GM18526 (cell line): ENCODE data around the gene LAYN.

Source experiments
- POLR2A ChIP-seq: IDR thresholded peaks from 3 replicates; pipeline ENCODE4 v1.6.1; 2011; ENCODE audit not compliant: insufficient read length; ENCODE audit errors: extremely low read depth

The LAYN gene

DNA sequence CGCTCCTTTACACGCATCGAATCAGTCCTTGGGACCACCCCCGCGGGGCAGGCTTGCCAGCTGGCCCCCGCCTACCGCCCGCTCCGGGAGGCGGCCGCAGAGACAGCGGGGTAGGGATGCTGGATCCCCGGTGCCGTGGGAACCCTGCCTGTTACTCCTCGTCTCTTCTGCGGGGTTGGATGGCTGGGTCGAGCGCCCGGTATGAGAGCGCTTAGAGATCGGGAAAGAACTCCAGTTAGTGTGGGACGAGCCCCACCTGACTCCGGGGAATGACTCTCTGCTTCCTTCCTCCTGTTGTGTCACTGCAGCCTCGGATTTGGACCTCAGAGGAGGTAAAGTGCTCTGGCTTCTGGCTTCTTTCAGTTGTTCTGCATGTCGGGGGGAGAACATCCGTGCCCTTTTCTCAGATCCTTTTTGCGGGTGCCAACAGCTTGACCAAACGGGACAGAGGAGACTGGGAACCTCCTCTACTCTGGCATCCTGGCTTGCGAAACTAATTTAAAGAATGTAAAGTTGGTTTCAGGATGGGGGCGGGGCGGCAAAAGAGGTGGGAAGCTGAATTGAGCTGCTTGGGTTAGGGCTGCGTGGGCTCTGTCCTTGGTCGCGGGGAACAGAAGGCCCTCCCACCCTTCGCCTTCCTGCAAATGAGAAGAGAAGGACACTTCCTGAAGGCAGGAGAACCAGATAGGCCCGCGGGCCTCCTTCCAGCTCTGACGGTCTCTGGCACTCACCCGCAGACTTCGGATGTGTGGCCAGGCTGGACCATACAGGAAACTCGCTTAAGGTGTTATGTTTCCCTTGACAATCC lies 938 bp downstream of the LAYN start:
- no peak for TF ChIP-seq POLR2A

DNA sequence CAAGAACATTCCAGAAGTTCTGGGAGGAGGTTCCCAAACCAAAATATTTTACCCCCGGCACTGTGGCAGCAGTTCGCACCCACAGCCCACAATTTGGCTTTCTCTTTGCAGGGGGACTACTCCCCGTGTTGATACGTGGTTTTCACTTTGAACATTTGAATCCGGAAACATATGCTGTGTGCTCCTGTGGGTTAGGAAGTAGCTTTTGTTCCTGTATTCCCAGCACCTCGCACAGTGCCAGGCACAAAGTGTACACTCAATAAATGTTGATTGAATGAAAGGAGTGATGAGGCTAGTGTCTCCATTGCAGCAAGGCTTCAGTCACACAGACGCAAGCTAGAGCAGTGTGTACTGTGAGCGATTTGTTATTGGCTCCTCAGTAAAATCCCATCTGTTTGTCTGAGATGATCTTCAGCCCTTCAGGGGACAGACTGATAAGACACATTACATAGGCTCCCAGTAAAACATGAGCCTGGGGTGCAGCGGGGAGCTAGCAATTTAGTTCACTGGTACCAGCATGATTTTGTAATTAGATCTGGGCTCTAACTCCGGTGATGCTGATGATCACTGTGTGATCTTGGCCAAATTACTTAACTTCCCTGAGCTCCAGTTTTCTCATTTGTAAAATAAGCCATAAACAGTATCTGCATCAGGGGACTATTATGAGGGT lies 2.2 kb downstream of the LAYN start:
- no peak for TF ChIP-seq POLR2A

DNA sequence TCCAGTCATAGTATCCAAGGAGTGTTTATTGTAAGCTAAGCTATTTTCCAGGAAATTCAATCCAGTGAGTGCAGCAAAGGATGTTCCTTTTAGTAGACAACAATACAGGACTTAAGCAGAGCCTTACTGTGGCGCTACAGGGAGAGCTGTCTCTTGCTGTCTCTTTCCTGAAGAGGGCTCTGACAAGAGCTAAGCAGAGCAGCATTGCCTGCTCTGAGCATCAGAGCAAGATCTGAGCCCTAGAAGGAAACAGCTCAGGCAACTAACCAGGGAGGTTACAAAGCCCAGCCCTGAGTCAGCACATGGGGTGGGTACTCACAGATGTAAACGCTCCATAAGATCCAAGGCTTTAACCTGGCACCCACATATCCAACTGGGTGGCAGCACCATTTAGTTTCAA lies 8.0 kb downstream of the LAYN start:
- TF ChIP-seq POLR2A: no peak

DNA sequence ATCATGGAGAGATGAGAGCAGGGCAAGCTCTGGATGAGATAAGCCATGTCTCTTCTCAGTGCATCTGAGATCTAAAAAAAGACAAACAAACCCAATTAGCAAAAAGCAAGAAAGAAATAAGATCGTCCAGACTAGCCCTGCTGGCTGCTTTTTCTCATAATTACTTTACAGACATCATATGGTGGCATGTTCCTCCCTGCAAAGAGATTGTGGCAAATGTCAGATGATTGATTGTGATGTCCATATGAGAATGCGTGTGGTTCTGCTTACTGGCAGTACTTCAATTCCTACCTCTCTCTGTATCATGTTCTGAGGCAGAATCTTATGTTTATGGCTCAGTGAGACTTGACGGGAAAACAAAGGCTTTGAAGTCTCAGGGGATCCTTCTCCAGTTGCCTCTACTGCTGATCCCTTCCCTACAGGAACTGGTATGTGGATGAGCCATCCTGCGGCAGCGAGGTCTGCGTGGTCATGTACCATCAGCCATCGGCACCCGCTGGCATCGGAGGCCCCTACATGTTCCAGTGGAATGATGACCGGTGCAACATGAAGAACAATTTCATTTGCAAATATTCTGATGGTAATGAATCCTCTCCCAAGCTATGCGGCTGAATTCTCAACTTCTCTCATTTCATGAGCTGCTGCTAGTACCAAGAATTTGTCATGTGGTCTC lies 8.8 kb downstream of the LAYN start:
- no peak for TF ChIP-seq POLR2A

DNA sequence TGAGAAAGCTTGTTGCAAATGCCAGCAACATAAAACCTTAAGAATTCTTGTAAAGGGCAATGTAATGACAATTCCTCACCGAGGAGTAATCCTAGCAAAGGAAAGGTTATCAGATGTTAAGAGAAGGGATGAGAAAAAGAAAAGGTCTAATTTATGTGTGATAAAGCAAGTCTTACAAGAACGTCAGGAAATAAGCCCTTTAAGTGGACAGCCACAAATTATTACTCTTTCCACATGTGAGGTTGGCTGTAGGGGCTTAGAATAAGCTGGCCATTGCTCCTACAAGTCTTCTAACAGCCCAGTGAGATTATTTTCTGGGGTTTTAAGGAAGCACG lies 9.3 kb downstream of the LAYN start:
- TF ChIP-seq POLR2A: no peak

DNA sequence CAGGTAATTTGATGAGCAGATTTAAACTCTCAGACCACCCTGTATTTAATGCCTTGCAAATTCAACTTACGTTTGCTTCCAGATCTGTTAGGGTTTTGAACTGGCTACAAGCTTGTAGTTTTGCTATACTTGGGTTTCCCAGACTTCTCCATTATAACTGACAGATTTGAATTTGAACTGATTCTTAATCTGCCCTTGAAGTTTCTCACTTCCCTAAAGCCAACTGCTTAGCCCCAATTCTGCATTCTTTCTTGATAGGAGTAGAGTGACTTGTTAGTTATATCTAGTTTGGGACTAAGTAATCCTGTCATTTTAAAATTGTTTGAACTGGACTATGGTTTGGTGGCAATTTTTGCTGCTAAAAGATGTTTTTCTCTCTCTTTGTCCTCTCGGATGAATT lies 9.7 kb downstream of the LAYN start:
- no peak for TF ChIP-seq POLR2A

DNA sequence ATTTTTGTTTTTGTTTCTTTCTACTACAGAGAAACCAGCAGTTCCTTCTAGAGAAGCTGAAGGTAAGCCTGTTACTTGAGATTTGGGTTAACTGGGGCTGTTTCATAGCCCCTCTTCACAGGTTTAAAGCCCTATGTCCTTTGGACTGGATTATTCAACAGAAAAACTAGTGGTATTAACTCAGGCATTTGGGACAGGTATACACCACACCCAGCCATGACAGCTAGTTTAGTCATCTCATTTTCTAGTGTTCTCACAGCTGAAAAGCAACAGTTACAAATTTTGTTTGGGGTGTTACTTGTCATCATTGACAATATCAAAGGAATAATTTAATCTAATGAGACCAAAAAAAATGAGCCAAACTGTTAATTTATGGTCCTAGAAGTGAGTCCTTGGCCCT lies 14.0 kb downstream of the LAYN start:
- TF ChIP-seq POLR2A: no peak

DNA sequence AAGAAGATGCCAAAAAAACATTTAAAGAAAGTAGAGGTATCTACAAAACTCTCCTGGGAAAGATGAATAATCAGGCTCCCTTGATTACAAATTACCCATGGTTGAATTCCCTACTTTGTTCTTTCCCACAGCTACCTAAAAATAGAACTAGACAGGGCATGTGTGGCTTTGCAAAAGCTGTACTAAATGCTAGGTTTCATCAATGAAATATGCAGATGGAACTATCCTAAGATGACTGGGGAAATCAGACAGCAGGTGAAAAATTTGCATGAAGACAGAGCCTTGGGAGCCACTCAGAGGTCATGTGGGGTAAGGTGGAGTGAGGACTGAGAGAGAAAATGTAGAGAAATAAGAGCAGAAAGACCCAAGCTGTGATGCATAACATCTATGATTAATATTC lies 14.7 kb downstream of the LAYN start:
- TF ChIP-seq POLR2A: no peak

DNA sequence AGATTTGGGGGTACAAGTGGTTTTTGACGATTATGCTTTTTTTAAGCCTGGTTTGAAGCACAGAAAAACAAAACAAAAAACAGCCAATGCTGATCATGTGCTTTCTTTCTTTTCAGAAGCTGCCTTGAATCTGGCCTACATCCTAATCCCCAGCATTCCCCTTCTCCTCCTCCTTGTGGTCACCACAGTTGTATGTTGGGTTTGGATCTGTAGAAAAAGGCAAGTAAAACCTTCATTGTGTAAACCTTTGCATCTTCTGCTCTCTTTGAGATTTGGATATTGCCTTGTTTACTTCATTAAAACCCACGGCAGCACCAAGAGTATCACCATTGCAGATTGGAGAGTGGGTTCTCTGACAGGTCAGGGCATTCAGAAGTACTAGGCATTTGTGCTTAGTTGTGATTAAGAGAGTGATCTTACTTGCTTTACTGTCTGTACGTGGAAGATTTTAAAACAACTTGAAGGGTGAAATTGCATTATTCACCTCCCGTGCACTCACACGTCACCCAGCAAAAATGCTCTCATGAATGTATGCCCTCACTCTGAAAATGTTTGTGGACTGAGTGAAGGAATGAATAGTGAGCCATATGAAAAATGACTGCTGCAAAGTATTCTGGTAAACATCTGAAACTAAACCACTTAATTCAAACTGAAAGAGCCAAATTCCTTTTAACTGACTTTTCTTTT lies 17.0 kb downstream of the LAYN start:
- no peak for TF ChIP-seq POLR2A

DNA sequence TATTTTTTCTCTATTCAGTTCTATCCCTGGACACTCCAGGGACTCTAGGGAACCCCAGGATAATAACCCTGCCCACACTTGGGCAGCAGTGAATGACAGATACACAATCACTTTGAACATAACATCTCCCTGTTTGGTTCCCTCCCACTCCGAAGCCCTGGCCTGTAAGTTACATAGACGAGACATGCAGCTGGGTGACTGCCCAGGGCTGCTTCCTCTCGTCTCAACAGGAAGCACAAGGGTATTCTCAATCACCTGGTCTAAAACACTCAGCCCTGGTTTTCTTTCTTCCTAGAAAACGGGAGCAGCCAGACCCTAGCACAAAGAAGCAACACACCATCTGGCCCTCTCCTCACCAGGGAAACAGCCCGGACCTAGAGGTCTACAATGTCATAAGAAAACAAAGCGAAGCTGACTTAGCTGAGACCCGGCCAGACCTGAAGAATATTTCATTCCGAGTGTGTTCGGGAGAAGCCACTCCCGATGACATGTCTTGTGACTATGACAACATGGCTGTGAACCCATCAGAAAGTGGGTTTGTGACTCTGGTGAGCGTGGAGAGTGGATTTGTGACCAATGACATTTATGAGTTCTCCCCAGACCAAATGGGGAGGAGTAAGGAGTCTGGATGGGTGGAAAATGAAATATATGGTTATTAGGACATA lies 19.4 kb downstream of the LAYN start:
- no peak for TF ChIP-seq POLR2A

DNA sequence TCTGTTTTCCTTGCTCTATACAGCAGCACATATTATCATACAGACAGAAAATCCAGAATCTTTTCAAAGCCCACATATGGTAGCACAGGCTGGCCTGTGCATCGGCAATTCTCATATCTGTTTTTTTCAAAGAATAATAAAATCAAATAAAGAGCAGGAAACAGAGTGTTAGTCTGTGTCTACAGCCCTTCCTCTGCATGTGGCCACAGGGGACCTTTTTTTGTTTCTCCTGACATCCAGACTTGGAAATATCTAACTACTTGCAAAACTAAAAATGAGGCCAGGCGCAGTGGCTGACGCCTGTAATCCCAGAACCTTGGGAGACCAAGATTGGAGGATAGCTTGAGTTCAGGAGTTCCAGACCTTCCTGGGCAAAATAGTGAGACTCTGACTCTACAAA lies 20.3 kb downstream of the LAYN start:
- no peak for TF ChIP-seq POLR2A

DNA sequence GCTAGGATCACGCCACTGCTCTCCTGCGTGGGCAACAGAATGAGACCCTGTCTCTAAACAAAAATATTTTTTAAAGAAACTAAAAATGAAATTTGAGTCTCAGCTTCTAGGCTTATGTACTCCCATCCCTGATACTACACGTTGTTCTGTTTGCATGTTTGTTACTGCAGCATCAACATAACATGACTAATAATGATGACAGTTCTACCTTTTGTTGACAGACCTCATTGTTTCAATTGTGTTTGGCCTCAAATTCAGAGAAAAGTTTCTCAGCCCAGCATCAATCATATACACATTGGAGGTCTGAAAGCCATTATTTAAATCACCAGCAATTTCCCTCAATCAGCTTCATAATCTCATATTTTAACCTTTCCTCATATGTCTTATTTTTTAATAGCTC lies 20.8 kb downstream of the LAYN start:
- TF ChIP-seq POLR2A: no peak

DNA sequence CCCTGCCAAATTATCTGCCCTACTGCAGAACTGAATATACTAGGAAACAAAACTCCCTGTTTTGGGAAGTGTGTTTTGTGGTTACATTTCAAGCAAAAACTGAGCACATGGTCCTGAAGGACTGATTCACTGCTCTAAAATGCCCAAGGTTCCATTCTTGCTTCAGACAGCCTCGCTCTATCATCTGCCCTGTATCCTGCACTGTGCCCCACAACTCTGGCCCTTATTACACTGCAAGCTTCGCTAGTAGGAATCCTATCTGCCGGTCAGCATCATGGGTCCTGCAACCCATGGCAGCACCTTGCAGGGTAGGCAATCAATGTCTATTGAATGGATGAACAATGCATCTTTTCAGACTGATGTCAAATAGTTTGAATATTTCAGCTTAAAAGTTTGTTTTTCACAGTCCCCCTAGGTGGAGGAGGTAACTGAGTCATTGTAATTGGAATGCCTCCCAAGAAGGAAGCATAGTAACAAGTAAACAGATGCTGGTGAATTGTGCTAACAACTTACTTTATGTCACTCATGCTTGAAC lies 21.3 kb downstream of the LAYN start:
- no peak for TF ChIP-seq POLR2A

DNA sequence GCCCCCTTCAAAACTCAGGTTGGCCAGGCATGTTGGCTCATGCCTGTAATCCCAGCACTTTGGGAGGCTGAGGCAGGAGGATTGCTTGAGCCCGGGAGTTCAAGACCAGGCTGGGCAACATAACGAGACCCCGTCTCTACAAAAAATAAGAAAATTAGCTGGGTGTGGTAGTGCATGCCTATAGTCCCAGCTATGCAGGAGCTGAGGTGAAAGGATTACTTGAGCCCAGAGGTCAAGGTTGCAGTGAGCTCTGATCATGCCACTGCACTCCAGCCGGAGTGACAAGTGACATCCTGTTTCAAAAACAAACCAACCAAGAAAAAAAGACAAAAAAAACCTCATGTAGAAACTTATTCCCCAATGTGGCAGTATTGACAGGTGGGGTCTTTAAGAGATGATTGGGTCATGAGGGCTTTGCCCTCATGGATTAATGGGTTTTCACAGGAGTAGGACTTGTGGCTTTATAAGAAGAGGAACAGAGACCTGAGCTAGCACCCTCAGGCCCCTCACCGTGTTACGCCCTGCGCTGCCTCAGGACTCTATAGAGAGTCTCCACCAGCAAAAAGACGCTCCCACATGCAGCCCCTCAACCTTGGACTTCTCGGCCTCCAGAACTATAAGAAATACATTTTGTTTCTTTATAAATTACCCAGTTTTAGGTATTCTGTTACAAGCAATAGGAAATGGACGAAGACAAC lies 22.3 kb downstream of the LAYN start:
- TF ChIP-seq POLR2A: no peak
